ENCODE results near the gene FPR3. TPM values are rescaled to one million over a fixed set of nuclear protein-coding genes. Genes with fewer than 3 reads are reported as not detected.

Gene FPR3
- total and polyA plus RNA-seq, 9 donors: 0.17 to 0.84 (median 0.29) TPM

DNA sequence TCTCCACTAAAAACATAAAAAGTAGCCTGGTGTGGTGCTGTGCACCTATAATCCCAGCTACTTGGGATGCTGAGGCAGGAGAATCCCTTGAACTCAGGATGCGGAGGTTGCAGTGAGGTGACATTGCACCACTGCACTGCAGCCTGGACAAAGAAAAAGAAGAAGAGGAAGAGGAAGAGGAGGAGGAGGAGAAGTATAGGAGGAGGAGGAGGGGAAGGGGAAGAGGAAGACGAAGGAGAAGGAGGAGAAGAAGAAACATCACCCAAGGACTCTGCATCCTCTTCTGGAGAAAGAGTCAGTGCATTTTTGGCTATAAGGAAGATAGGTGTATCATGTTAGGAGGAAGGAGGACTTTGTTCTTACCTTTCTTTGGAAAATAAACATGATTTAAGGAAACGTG lies 13.0 kb upstream of the FPR3 start:
- Histone ChIP-seq H3K4me1 (ENCODE audit: control insufficient read depth, insufficient read depth, low read length) (no peaks in the 10 kb centered on the region), H3K27ac (ENCODE audit: low read length) (no peak overlapping the region), H3K36me3 (ENCODE audit: control insufficient read depth, insufficient read depth, low read length) (no peaks in the 10 kb centered on the region), H3K9me3 (replicated peaks; ENCODE audit: control insufficient read depth, low read depth, low read length) (no peaks in the 10 kb centered on the region), H3K27me3 (ENCODE audit: control insufficient read depth, insufficient read depth, low read length) (no peaks in the 10 kb centered on the region), H3K4me3 (ENCODE audit: low read length) (no peak overlapping the region)
- no peak for DNase-seq
- WGBS (ENCODE audit: insufficient coverage): 43% methylated on average over 1 of the region's 3 CpGs

DNA sequence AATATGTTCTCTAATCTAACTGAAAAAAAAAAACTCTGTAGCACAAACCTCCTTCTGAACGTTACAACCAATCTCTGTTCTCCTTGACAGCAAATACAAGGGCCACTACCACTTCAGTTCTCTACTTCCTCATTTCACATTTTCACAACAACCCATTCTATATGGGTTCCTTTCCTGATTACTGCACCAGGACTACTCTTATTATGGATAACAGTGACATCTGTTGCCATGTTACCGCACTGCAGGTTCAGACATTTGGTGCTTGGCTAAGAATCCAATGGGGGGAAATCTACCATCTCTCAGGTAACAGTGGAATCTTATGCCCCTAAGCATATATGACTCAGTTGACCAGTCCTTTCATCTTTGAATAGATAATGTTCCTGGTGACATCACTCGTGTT lies 11.6 kb upstream of the FPR3 start:
- Histone ChIP-seq H3K27me3 (ENCODE audit: control insufficient read depth, insufficient read depth, low read length) (no peaks in the 10 kb centered on the region), H3K4me3 (ENCODE audit: low read length) (no peak overlapping the region), H3K27ac (ENCODE audit: low read length) (no peak overlapping the region), H3K36me3 (ENCODE audit: control insufficient read depth, insufficient read depth, low read length) (no peaks in the 10 kb centered on the region), H3K4me1 (ENCODE audit: control insufficient read depth, insufficient read depth, low read length) (no peaks in the 10 kb centered on the region), H3K9me3 (replicated peaks; ENCODE audit: control insufficient read depth, low read depth, low read length) (no peaks in the 10 kb centered on the region)
- 31% methylated on average over 2 of the region's 3 CpGs for WGBS (ENCODE audit: insufficient coverage)
- peak; percentile 31 for DNase-seq

DNA sequence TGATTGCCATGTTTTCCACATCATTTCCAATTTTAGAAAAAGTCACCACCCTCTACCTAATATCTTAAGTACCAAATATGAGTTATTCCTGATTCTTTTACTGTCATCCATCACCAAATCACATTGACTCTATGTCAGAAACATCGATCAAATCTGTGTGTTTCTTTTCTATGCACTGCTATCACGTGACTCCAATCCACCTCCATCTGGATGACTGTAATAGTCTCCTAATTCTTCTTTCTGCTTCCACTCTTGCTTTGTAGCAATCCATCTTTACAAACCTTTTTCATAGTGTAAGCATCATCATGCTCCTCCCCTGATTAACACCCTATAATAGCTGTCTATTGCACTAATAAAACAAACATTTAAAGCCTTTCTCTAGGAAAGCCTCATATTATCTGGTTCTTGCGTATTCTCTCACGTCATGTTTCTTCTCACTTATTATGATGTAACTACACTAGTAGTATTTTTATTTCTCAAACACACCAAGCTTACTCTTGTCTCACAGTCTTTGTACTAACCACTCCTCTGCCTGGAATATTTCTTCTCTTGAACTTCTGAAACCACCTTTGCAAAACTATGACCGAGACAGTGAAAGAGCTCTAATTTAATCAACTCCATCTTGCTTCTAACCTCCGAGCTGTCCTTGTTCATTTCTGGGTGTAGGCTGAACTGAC lies 10.7 kb upstream of the FPR3 start:
- H3K4me1 ChIP-seq (ENCODE audit: control insufficient read depth, insufficient read depth, low read length): no peaks in the 10 kb centered on the region
- 60% methylated on average over 2 of the region's 6 CpGs for WGBS (ENCODE audit: insufficient coverage)

DNA sequence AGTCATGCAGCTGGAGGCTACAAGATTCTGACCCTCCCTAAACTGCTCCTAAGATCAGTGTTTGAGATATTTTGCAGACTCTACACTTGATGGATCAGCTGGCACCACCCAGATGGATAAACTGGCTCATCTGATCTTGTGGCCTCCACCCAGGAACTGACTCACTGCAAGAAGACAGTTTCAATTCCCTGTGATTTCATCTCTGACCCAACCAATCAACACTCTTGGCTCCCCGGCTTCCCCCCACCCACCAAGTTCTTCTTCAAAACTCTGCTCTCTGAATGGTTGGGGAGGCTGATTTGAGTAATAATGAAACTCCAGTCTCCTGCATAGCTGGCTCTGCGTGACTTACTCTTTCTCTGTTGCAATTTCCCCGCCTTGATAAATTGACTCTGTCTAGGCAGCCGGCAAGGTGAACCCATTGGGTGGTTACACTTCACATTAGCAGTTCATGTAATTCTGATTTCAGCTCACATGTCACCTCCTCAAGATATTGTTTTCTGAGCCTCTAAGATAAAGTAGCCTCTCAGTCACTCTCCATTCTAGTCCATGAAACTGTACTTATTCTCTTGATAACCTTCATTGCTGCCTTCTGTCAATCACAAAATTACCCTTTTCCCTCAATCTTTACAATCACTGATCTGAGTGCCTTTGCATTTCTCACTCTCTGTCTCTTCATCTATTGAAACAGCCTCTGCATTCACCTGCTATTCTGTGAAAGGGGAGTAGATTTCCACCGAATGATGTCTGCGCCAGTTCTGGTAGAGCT lies 9.9 kb upstream of the FPR3 start:
- H3K9me3 ChIP-seq (replicated peaks; ENCODE audit: control insufficient read depth, low read depth, low read length): no peaks in the 10 kb centered on the region
- no peaks in the 10 kb centered on the region for H3K4me1 ChIP-seq (ENCODE audit: control insufficient read depth, insufficient read depth, low read length)
- peak overlapping the region; percentile 71 for H3K27ac ChIP-seq (ENCODE audit: low read length)
- DNase-seq: peak; percentile 82
- H3K27me3 ChIP-seq (ENCODE audit: control insufficient read depth, insufficient read depth, low read length): no peaks in the 10 kb centered on the region
- WGBS (ENCODE audit: insufficient coverage): 65% methylated on average over 3 of the region's 6 CpGs
- no peaks in the 10 kb centered on the region for H3K36me3 ChIP-seq (ENCODE audit: control insufficient read depth, insufficient read depth, low read length)
- H3K4me3 ChIP-seq (ENCODE audit: low read length): no peak overlapping the region

More for the DNA sequence above, 10.7 kb upstream of the FPR3 start:
- H3K27ac ChIP-seq (ENCODE audit: low read length): no peak overlapping the region
- H3K4me3 ChIP-seq (ENCODE audit: low read length): no peak overlapping the region
- no peak for DNase-seq
- H3K9me3 ChIP-seq (replicated peaks; ENCODE audit: control insufficient read depth, low read depth, low read length): no peaks in the 10 kb centered on the region
- no peaks in the 10 kb centered on the region for H3K27me3 ChIP-seq (ENCODE audit: control insufficient read depth, insufficient read depth, low read length)
- no peaks in the 10 kb centered on the region for H3K36me3 ChIP-seq (ENCODE audit: control insufficient read depth, insufficient read depth, low read length)

DNA sequence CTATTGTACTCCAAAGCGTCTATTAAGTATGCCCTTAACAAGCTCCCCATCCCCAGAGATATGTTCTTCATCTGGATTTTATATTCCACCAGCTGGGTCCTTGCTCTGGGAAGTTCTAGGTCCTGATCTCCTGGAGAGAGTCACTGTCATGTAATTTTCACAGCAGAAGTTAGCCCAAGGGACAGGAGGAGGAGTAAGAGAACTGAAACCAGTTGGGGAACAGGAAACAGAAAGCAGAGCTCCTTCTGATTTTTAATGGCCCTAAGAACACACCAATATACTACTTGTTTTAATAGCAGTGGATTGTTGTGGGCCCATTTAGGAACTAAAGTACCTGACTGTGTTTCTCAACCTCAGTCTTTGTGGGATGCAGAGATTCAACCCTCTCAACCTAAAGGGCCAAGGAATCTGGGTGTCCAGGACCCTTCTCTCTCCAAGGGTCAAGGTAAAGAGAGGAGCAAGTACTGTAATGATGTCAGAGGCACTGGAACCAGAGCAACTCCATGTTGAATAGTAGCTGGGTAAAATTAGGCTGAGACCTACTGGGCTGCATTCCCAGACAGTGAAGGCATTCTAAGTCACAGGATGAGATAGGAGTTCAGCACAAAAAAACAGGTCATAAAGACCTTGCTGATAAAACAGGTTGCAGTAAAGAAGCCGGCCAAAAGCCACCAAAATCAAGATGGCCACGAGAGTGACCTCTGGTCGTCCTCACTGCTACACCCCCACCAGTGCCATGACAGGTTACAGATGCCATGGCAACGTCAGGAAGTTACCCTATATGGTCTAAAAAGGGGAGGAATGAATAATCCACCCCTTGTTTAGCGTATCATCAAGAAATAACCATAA lies 8.1 kb upstream of the FPR3 start:
- H3K27ac ChIP-seq (ENCODE audit: low read length): no peak overlapping the region
- H3K27me3 ChIP-seq (ENCODE audit: control insufficient read depth, insufficient read depth, low read length): no peaks in the 10 kb centered on the region
- H3K9me3 ChIP-seq (replicated peaks; ENCODE audit: control insufficient read depth, low read depth, low read length): no peaks in the 10 kb centered on the region
- H3K36me3 ChIP-seq (ENCODE audit: control insufficient read depth, insufficient read depth, low read length): no peaks in the 10 kb centered on the region
- WGBS (ENCODE audit: insufficient coverage): 60% methylated on average over 1 of the region's 6 CpGs
- H3K4me1 ChIP-seq (ENCODE audit: control insufficient read depth, insufficient read depth, low read length): no peaks in the 10 kb centered on the region
- DNase-seq: peak; percentile 50
- H3K4me3 ChIP-seq (ENCODE audit: low read length): no peak overlapping the region

DNA sequence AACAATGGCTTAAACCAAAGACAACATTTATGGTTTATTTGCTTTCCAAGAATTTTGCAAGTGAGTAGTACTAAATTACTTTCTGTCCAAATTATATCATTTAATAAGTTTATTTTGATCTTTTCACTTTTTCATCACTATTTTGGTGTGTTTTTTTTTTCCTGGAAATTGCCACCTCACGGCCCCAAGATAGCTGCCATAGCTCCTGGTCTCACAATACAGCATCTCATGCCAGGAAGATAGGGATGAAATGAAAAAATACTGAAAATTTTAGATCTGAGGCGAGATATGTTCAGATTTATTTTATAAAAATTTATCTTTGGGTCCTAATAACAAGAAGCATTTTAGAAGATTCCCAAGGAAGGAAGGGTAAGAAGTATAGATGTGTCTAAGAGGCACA lies 6.9 kb upstream of the FPR3 start:
- Histone ChIP-seq H3K27me3 (ENCODE audit: control insufficient read depth, insufficient read depth, low read length) (no peaks in the 10 kb centered on the region), H3K4me3 (ENCODE audit: low read length) (no peak overlapping the region), H3K4me1 (ENCODE audit: control insufficient read depth, insufficient read depth, low read length) (no peaks in the 10 kb centered on the region), H3K36me3 (ENCODE audit: control insufficient read depth, insufficient read depth, low read length) (no peaks in the 10 kb centered on the region), H3K27ac (ENCODE audit: low read length) (no peak overlapping the region), H3K9me3 (replicated peaks; ENCODE audit: control insufficient read depth, low read depth, low read length) (no peaks in the 10 kb centered on the region)
- no peak for DNase-seq
- WGBS (ENCODE audit: insufficient coverage): no CpG with 5 or more reads among the region's 2 CpGs

DNA sequence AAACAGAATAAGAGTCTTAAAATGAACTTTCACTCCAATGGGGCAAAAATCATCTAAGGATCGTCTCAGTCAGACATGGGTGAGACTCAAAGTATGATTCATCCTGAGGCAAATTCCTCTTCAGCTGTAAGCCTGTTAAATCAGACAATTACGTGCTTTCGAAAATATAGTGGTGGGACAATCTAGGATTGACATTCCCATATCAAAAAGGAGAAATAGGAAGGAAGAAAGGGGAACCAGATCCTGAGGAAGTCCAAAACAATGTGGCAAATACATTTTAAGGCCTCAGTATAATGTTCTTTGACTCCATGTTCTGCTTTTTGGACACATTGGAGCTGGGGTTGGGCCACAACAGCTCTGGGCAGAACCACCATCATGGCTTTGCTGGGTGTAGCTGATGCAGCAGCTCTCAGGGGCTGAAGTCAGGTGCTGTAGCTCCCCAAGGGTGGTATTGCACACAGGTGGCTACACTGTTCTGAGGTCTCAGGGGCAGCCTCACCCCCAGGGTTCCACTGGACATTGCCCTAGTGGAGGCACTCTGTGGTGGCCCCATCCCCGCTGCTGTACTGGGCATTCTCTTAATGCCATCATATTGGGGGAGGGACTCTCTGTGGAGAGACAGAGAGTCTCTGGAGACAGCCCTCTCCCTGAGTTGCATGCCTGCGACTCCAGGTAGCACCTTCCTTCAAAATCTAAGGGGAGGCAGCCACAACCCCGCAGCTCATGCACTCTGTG lies 5.7 kb upstream of the FPR3 start:
- 63% methylated on average over 2 of the region's 6 CpGs for WGBS (ENCODE audit: insufficient coverage)
- H3K27ac ChIP-seq (ENCODE audit: low read length): no peak overlapping the region

DNA sequence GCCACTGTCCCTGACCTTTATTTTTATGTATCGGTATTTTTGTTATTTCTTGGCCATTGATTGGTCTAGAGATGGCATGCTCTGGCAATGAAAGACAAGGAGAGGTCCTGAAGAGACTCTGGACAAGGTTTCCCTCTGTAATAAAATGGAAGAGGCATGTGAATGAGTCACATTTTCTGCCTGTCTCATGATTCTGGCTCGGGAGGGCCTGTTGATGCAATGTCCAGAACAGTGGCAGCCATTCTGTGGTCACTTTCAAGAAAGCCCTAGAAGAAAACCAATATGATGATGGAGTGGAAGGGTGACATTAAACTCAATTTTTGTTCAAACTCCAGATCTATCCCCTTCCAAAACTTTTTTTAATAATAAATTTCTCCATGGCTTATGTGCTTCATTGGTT lies 2.0 kb upstream of the FPR3 start:
- DNase-seq: no peak
- Histone ChIP-seq H3K27ac (ENCODE audit: low read length) (no peak overlapping the region), H3K9me3 (replicated peaks; ENCODE audit: control insufficient read depth, low read depth, low read length) (no peaks in the 10 kb centered on the region), H3K4me3 (ENCODE audit: low read length) (no peak overlapping the region), H3K27me3 (ENCODE audit: control insufficient read depth, insufficient read depth, low read length) (no peaks in the 10 kb centered on the region), H3K4me1 (ENCODE audit: control insufficient read depth, insufficient read depth, low read length) (no peaks in the 10 kb centered on the region), H3K36me3 (ENCODE audit: control insufficient read depth, insufficient read depth, low read length) (no peaks in the 10 kb centered on the region)
- WGBS (ENCODE audit: insufficient coverage): 83% methylated on average over 1 of the region's 2 CpGs

More for the DNA sequence above, 5.7 kb upstream of the FPR3 start:
- Histone ChIP-seq H3K9me3 (replicated peaks; ENCODE audit: control insufficient read depth, low read depth, low read length) (no peaks in the 10 kb centered on the region), H3K27me3 (ENCODE audit: control insufficient read depth, insufficient read depth, low read length) (no peaks in the 10 kb centered on the region), H3K4me1 (ENCODE audit: control insufficient read depth, insufficient read depth, low read length) (no peaks in the 10 kb centered on the region), H3K4me3 (ENCODE audit: low read length) (no peak overlapping the region), H3K36me3 (ENCODE audit: control insufficient read depth, insufficient read depth, low read length) (no peaks in the 10 kb centered on the region)
- DNase-seq: no peak

DNA sequence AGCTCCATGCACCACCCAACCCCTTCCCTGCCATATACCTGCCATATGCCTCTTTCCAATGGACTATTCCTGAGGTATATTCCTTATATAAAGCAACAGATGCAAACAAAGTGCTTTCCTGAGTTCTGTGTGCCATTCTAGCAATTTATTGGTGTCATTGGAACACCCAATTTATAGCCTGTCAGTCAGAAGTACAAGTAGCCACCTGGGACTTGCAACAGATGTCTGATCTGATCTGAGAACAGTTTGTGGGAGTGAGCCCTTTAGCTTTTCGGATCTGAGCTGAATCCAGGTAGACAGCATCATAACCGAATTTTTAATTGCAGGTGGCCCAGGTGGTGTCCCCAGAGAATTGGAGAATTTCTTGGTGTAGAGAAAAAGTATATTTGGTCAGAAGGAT lies 963 bp upstream of the FPR3 start:
- Histone ChIP-seq H3K4me1 (ENCODE audit: control insufficient read depth, insufficient read depth, low read length) (peaks cover under 1% of the 10 kb centered on the region), H3K9me3 (replicated peaks; ENCODE audit: control insufficient read depth, low read depth, low read length) (no peaks in the 10 kb centered on the region), H3K27me3 (ENCODE audit: control insufficient read depth, insufficient read depth, low read length) (no peaks in the 10 kb centered on the region), H3K4me3 (ENCODE audit: low read length) (no peak overlapping the region), H3K27ac (ENCODE audit: low read length) (no peak overlapping the region), H3K36me3 (ENCODE audit: control insufficient read depth, insufficient read depth, low read length) (no peaks in the 10 kb centered on the region)
- no peak for DNase-seq
- WGBS (ENCODE audit: insufficient coverage): no CpG with 5 or more reads among the region's 2 CpGs
